ENCODE data around the gene FFAR1. TPM values are rescaled to one million over a fixed set of nuclear protein-coding genes. Genes with fewer than 3 reads are reported as not detected.

The FFAR1 gene
- total RNA-seq, 4 donors from 2014 or later = 0.32 TPM; not detected in 3

DNA sequence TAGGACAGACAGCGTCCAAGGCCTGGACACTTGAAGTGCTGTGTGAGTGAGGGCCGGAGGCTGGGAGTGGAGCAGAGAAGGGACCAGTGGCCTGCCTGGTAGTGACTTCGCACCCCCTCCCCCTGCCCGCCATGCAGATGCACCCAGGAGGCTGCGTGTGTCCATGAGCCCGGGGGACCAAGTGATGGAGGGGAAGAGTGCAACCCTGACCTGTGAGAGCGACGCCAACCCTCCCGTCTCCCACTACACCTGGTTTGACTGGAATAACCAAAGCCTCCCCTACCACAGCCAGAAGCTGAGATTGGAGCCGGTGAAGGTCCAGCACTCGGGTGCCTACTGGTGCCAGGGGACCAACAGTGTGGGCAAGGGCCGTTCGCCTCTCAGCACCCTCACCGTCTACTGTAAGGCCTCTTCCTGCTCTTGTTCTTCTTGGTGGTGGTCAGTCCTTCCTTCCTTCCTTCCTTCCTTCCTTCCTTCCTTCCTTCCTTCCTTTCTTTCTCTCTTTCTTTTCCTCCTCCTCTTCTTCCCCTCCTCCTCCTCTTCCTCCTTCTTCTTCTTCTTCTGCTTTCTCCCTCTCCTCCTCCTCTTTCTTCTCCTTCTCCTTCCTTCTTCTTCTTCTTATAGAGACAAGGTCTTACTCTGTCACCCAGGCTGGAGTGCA lies 6.0 kb upstream of the FFAR1 start:
- Histone ChIP-seq H3K27me3 (peaks cover 4% of the 10 kb centered on the region), H3K4me3 (no peak overlapping the region), H3K36me3 (no peaks in the 10 kb centered on the region), H3K4me1 (no peaks in the 10 kb centered on the region), H3K27ac (no peak overlapping the region), H3K9me3 (no peaks in the 10 kb centered on the region)
- in situ Hi-C loops (cut with MboI; ENCODE audit: low pct_ligation_motif_present in 1 of 4, low pct_unique_long_range_greater_than_20kb in 1 of 4, low sequenced_read_pairs in 3 of 4) (loop anchor here in 1 of 4 donors (10.0 kb wide), 1 partner anchor 153 kb away; the partner anchor contains the start of gene KRTDAP), intact Hi-C loops (cut with DNase I; ENCODE audit: low total_unique reads) (no loop called here)
- no peak for DNase-seq
- TF ChIP-seq EP300 (IDR thresholded peaks at IDR 0.05; ENCODE audit: low read depth) (no peak), POLR2AphosphoS5 (IDR thresholded peaks at IDR 0.05) (no peak), POLR2A (IDR thresholded peaks at IDR 0.05) (no peak)
- TF ChIP-seq, protein P1, sequence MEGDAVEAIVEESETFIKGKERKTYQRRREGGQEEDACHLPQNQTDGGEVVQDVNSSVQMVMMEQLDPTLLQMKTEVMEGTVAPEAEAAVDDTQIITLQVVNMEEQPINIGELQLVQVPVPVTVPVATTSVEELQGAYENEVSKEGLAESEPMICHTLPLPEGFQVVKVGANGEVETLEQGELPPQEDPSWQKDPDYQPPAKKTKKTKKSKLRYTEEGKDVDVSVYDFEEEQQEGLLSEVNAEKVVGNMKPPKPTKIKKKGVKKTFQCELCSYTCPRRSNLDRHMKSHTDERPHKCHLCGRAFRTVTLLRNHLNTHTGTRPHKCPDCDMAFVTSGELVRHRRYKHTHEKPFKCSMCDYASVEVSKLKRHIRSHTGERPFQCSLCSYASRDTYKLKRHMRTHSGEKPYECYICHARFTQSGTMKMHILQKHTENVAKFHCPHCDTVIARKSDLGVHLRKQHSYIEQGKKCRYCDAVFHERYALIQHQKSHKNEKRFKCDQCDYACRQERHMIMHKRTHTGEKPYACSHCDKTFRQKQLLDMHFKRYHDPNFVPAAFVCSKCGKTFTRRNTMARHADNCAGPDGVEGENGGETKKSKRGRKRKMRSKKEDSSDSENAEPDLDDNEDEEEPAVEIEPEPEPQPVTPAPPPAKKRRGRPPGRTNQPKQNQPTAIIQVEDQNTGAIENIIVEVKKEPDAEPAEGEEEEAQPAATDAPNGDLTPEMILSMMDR (IDR thresholded peaks at IDR 0.05) = no peak
- WGBS, 2 donors (ENCODE audit: low coverage in 1 of 2) = 60 to 83% methylated on average over 1 to 10 of the region's 14 CpGs

- WGBS, 2 donors (ENCODE audit: low coverage in 1 of 2) = 56 to 67% methylated on average over 5 of the region's 5 CpGs
- intact Hi-C loops (cut with DNase I; ENCODE audit: low total_unique reads) = no loop called here
- Histone ChIP-seq H3K4me1 (no peaks in the 10 kb centered on the region), H3K36me3 (no peaks in the 10 kb centered on the region), H3K27ac (no peak overlapping the region), H3K27me3 (peaks cover 4% of the 10 kb centered on the region), H3K4me3 (no peak overlapping the region), H3K9me3 (no peaks in the 10 kb centered on the region)
- in situ Hi-C loops (cut with MboI; ENCODE audit: low pct_ligation_motif_present in 1 of 4, low pct_unique_long_range_greater_than_20kb in 1 of 4, low sequenced_read_pairs in 3 of 4) = loop anchor here in 1 of 4 donors (10.0 kb wide), 1 partner anchor 152 kb away; the partner anchor contains the start of gene KRTDAP
- DNase-seq = no peak
- TF ChIP-seq POLR2A (IDR thresholded peaks at IDR 0.05) = no peak
- no peak for TF ChIP-seq POLR2AphosphoS5 (IDR thresholded peaks at IDR 0.05)
- TF ChIP-seq, protein P1 (IDR thresholded peaks at IDR 0.05) = no peak
- no peak for TF ChIP-seq EP300 (IDR thresholded peaks at IDR 0.05; ENCODE audit: low read depth)
Measured at GRCh38 chr19:35342430-35342829, 5.3 kb upstream of the FFAR1 start.

DNA sequence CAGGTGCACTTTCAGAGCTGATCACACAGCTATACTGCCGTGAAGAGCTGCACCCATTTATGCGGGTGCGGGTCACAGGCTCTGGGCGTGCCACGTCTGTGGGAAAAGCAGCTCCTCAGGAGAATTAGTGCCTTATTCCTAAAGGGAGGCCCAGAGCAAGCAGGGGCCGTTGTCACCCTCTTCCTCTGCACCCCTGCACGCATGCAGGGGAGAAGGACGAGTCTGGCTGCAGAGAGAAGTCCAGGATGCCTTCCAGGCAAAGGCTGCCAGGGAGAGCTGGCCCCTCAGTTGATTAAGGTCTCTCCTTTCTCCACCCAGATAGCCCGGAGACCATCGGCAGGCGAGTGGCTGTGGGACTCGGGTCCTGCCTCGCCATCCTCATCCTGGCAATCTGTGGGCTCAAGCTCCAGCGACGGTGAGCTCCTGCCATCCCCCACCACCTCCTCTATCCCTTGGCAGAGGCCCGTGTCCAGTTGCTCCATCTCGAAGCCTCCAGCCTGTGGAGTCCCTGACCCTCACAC lies 3.1 kb upstream of the FFAR1 start:
- H3K4me3 ChIP-seq = no peak overlapping the region
- peaks cover 4% of the 10 kb centered on the region for H3K27me3 ChIP-seq
- DNase-seq = no peak
- intact Hi-C loops (cut with DNase I; ENCODE audit: low total_unique reads) = no loop called here
- WGBS, 2 donors (ENCODE audit: low coverage in 1 of 2) = 74% methylated on average over 17 of the region's 17 CpGs; no CpG with 5 or more reads in 1 of the 2 donors
- in situ Hi-C loops (cut with MboI; ENCODE audit: low pct_ligation_motif_present in 1 of 4, low pct_unique_long_range_greater_than_20kb in 1 of 4, low sequenced_read_pairs in 3 of 4) = loop anchor here in 1 of 4 donors (10.0 kb wide), 1 partner anchor 150 kb away; the partner anchor contains the start of gene KRTDAP
- H3K36me3 ChIP-seq = no peaks in the 10 kb centered on the region
- TF ChIP-seq, protein P1 (IDR thresholded peaks at IDR 0.05) = no peak
- no peak for TF ChIP-seq POLR2AphosphoS5 (IDR thresholded peaks at IDR 0.05)
- no peak for TF ChIP-seq POLR2A (IDR thresholded peaks at IDR 0.05)
- TF ChIP-seq EP300 (IDR thresholded peaks at IDR 0.05; ENCODE audit: low read depth) = no peak
- H3K4me1 ChIP-seq = no peaks in the 10 kb centered on the region
- H3K9me3 ChIP-seq = no peaks in the 10 kb centered on the region
- H3K27ac ChIP-seq = no peak overlapping the region

DNA sequence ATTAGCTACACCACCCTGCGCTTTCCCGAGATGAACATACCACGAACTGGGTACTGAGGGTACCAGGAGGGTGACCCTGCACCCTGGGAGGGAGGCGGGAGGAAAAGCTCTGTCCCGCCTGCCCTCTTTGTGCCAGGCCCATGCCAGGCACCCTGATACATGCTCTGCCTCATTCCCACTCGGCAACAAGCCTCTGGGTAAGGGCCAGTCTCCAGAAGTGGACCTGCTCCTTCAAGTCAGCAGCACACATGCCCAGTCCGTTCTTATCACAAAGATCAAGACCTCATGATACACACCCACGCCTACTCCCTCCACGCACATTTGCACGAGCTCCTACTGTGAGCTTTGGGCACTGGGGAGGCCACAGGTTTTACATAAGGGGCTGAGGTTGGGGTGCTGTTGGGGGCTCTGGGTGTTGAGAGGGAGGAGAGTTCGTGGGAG lies 2.0 kb upstream of the FFAR1 start:
- Histone ChIP-seq H3K36me3 (no peaks in the 10 kb centered on the region), H3K9me3 (no peaks in the 10 kb centered on the region), H3K4me1 (no peaks in the 10 kb centered on the region), H3K27ac (no peak overlapping the region), H3K4me3 (no peak overlapping the region), H3K27me3 (peaks cover 4% of the 10 kb centered on the region)
- TF ChIP-seq POLR2AphosphoS5 (IDR thresholded peaks at IDR 0.05) (no peak), EP300 (IDR thresholded peaks at IDR 0.05; ENCODE audit: low read depth) (no peak), POLR2A (IDR thresholded peaks at IDR 0.05) (no peak)
- TF ChIP-seq, protein P1 (IDR thresholded peaks at IDR 0.05) = no peak
- WGBS, 2 donors (ENCODE audit: low coverage in 1 of 2) = 50 to 65% methylated on average over 4 to 11 of the region's 11 CpGs
- in situ Hi-C loops (cut with MboI; ENCODE audit: low pct_ligation_motif_present in 1 of 4, low pct_unique_long_range_greater_than_20kb in 1 of 4, low sequenced_read_pairs in 3 of 4) (loop anchor here in 1 of 4 donors (10.0 kb wide), 1 partner anchor 149 kb away; the partner anchor contains the start of gene KRTDAP), intact Hi-C loops (cut with DNase I; ENCODE audit: low total_unique reads) (no loop called here)
- no peak for DNase-seq

Data from transverse colon (tissue), 4 donors.